ENCODE measurements around the gene COG3.

- TF ChIP-seq, protein P1, sequence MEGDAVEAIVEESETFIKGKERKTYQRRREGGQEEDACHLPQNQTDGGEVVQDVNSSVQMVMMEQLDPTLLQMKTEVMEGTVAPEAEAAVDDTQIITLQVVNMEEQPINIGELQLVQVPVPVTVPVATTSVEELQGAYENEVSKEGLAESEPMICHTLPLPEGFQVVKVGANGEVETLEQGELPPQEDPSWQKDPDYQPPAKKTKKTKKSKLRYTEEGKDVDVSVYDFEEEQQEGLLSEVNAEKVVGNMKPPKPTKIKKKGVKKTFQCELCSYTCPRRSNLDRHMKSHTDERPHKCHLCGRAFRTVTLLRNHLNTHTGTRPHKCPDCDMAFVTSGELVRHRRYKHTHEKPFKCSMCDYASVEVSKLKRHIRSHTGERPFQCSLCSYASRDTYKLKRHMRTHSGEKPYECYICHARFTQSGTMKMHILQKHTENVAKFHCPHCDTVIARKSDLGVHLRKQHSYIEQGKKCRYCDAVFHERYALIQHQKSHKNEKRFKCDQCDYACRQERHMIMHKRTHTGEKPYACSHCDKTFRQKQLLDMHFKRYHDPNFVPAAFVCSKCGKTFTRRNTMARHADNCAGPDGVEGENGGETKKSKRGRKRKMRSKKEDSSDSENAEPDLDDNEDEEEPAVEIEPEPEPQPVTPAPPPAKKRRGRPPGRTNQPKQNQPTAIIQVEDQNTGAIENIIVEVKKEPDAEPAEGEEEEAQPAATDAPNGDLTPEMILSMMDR (conservative IDR thresholded peaks at IDR 0.05 in 1 of 2, IDR thresholded peaks at IDR 0.05 in 1 of 2; ENCODE audit: low read depth in 1 of 2, low read length in 2 of 2): no peak
- no peak for TF ChIP-seq EZH2 (IDR thresholded peaks at IDR 0.05; ENCODE audit: low read length, missing control alignments)
Measured at GRCh38 chr13:45582408-45583076, 117.8 kb downstream of the COG3 start.

Data from fibroblast of lung (primary cell).